Effector memory CD8-positive, alpha-beta T cell (primary cell): ENCODE measurements around the gene UBE4A.
"Not testable (repeated sequence)": the region's sequence is repeated elsewhere in the genome, so short reads cannot be mapped to it uniquely, and the experiment has no call there.

Experiments used
- ATAC-seq: fragments of 150-1000 bp; cut with Tn5 transposase; replicated peaks from 2 replicates; pipeline ENCODE4 v1.10.0; 2021; ENCODE audit warnings: mild to moderate bottlenecking, moderate library complexity
- DNase-seq, 3 experiments: peaks; one replicate each; pipeline ENCODE4 v3.0.0; 2021
- H3K27ac Mint-ChIP-seq, 2 donors: one replicate each; pipeline ENCODE4 v1.8.0; 2022; ENCODE audit warnings: mild to moderate bottlenecking in 2 of 2, mixed read lengths in 2 of 2, moderate library complexity in 2 of 2
- H3K27me3 Mint-ChIP-seq, 2 donors: one replicate each; pipeline ENCODE4 v1.8.0; 2022; ENCODE audit warnings: mixed read lengths in 2 of 2
- H3K36me3 Mint-ChIP-seq: one replicate; pipeline ENCODE4 v1.8.0; 2022; ENCODE audit warnings: mild to moderate bottlenecking, moderate library complexity, mixed read lengths; ENCODE audit not compliant: insufficient read depth
- H3K4me1 Mint-ChIP-seq, 2 donors: one replicate each; pipeline ENCODE4 v1.8.0; 2022; ENCODE audit warnings: low read depth in 2 of 2, mixed read lengths in 2 of 2
- H3K4me3 Mint-ChIP-seq, 2 donors: one replicate each; pipeline ENCODE4 v1.8.0; 2022; ENCODE audit warnings: mild to moderate bottlenecking in 2 of 2, mixed read lengths in 2 of 2, moderate library complexity in 2 of 2
- H3K9me3 Mint-ChIP-seq, 2 donors: one replicate each; pipeline ENCODE4 v1.8.0; 2022; ENCODE audit warnings: mixed read lengths in 2 of 2

UBE4A gene

GRCh38 chr11:118383657-118384056 is 24.3 kb downstream of the UBE4A start:
- H3K27ac Mint-ChIP-seq, result no peak overlapping the region
- ATAC-seq, result no peak

GRCh38 chr11:118396097-118396501 is 36.7 kb downstream of the UBE4A start:
- Mint-ChIP-seq H3K4me3 (peak overlapping the region; percentile 51 to 62), H3K9me3 (no peaks in the 10 kb centered on the region), H3K27ac (peak overlapping the region; percentile 97 to 99), H3K27me3 (no peaks in the 10 kb centered on the region), H3K4me1 (peaks cover 23 to 32% of the 10 kb centered on the region in 2 donors), H3K36me3 (peaks cover 75% of the 10 kb centered on the region)
- peak in 1 of 3 experiments; percentile 17 for DNase-seq
- peak; percentile 11 for ATAC-seq

More at GRCh38 chr11:118383657-118384056, 24.3 kb downstream of the UBE4A start:
- H3K4me1 Mint-ChIP-seq, result no peaks in the 10 kb centered on the region
- H3K36me3 Mint-ChIP-seq, result peaks cover 89% of the 10 kb centered on the region
- no peak overlapping the region for H3K4me3 Mint-ChIP-seq
- DNase-seq, result no peak
- H3K9me3 Mint-ChIP-seq, result no peaks in the 10 kb centered on the region
- H3K27me3 Mint-ChIP-seq, result no peaks in the 10 kb centered on the region

- H3K4me1 Mint-ChIP-seq, result peaks cover 30 to 44% of the 10 kb centered on the region in 2 donors
- H3K27me3 Mint-ChIP-seq, result no peaks in the 10 kb centered on the region
- H3K36me3 Mint-ChIP-seq, result peaks cover 70% of the 10 kb centered on the region
Observed at GRCh38 chr11:118397448-118397847, 38.0 kb downstream of the UBE4A start.

DNA sequence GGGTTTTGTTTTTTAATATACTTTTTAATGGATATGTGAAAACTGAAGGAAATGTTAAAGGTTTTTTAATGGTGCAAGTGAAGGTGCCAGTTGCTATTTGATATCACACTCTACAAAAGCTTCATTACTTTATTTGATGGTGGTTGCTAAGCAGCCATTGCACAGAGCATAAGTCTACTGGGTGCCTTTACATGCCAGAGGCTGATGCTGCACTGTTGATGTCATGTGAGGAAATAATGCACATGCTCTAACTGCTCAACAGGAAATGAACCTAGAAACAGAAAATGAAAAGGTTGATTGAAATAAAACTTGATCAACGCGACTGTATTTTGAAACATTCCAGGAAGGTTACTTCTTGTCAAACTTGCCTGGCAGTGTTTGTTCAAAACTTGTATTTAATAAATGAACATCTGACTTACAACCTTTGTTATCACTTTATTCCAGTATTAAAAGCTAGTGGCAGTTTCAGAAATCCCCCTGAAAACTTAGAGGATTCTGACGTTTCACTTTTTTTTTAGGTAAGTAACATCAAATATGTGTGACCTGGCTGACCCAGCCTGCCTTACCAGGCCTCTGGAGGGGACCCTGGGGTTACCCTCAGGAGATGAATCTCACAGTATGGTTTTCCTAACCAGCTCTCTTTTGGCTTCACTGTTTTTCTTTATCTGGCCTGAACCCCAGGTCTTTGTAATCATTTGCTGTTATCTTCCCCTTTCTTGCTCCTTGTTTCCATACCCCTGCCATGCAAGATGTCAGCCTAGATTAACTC is 39.6 kb downstream of the UBE4A start:
- H3K27ac Mint-ChIP-seq, result peak overlapping the region; percentile 97 to 99
- H3K36me3 Mint-ChIP-seq, result peaks cover 72% of the 10 kb centered on the region

More at GRCh38 chr11:118397448-118397847, 38.0 kb downstream of the UBE4A start:
- Mint-ChIP-seq H3K4me3 (no peak overlapping the region), H3K9me3 (no peaks in the 10 kb centered on the region), H3K27ac (peak overlapping the region; percentile 97 to 99)
- ATAC-seq, result no peak
- DNase-seq, result no peak

GRCh38 chr11:118401151-118401879 is 41.9 kb downstream of the UBE4A start, which contains the start of gene ATP5MG:
Gene ATP5MG (plus strand): TSS chr11:118401606. CDS start chr11:118401666, 60 bp downstream.
- ATAC-seq (peak; percentile 60), DNase-seq (peak; percentile 87 to 93 (median 91))
- peaks cover 43 to 65% of the 10 kb centered on the region in 2 donors for H3K4me1 Mint-ChIP-seq
- H3K4me3 Mint-ChIP-seq, result peak within 1 kb of the TSS; percentile 95 to 98
- H3K27ac Mint-ChIP-seq, result peak within 1 kb of the TSS; percentile 97 to 99
- H3K27me3 Mint-ChIP-seq, result no peaks in the 10 kb centered on the region
- H3K36me3 Mint-ChIP-seq, result peaks cover 56% of the 10 kb centered on the region
- no peaks in the 10 kb centered on the region for H3K9me3 Mint-ChIP-seq

More for the DNA sequence above, 39.6 kb downstream of the UBE4A start:
- ATAC-seq (peak; percentile 82), DNase-seq (peak; percentile 42 to 51 (median 50))
- peak overlapping the region; percentile 95 to 98 for H3K4me3 Mint-ChIP-seq
- H3K4me1 Mint-ChIP-seq, result peaks cover 37 to 52% of the 10 kb centered on the region in 2 donors
- no peaks in the 10 kb centered on the region for H3K9me3 Mint-ChIP-seq
- no peaks in the 10 kb centered on the region for H3K27me3 Mint-ChIP-seq

DNA sequence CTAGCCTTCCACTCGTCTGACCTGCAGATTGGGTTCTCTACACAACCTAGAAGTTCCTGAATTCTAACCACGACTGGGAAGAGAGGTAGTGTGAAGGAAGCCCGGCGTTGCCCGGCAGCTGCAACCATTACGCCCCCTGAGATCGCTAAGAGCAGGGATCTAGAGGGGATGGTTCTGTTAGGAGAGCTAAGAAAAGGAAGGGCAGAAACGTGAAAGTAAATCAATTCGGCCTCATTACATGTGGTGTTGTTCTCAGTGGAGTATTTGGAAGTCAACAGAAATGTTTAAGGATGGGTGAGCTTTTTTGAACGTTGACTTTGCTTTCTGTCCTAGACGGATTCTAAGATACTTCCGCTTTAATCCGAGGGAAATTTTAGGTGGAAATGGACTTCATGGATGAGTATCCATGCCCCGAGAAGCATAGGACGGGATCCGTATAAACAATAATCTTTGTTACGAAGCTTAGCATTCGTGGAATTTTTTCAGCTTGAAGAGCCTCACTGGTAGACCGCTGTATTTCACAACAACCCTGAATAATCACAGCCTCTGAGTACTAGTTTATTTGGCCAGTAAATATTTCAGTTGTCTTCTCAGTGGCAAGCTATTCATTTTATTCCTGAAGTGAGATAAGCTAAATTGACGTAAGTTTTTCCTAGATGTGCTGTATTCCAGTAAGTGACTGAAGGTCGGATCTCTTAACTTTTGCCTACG is 42.6 kb downstream of the UBE4A start:
- Mint-ChIP-seq H3K4me3 (peak overlapping the region; percentile 95 to 98), H3K36me3 (peaks cover 56% of the 10 kb centered on the region), H3K27ac (peak overlapping the region; percentile 97 to 99), H3K9me3 (no peaks in the 10 kb centered on the region), H3K4me1 (peaks cover 43 to 65% of the 10 kb centered on the region in 2 donors), H3K27me3 (no peaks in the 10 kb centered on the region)
- no peak for ATAC-seq
- no peak for DNase-seq

GRCh38 chr11:118402594-118402993 is 43.2 kb downstream of the UBE4A start:
- peak overlapping the region; percentile 95 to 98 for H3K4me3 Mint-ChIP-seq
- H3K27me3 Mint-ChIP-seq, ATAC-seq, H3K9me3 Mint-ChIP-seq, DNase-seq: not testable (repeated sequence)
- peaks cover 43 to 65% of the 10 kb centered on the region in 2 donors for H3K4me1 Mint-ChIP-seq
- H3K36me3 Mint-ChIP-seq, result peaks cover 57% of the 10 kb centered on the region
- H3K27ac Mint-ChIP-seq, result peak overlapping the region; percentile 97 to 99

GRCh38 chr11:118406599-118407166 is 47.3 kb downstream of the UBE4A start:
- DNase-seq (no peak), ATAC-seq (no peak)
- Mint-ChIP-seq H3K36me3 (peaks cover 67% of the 10 kb centered on the region), H3K27me3 (no peaks in the 10 kb centered on the region), H3K4me1 (peaks cover 26 to 64% of the 10 kb centered on the region in 2 donors), H3K9me3 (no peaks in the 10 kb centered on the region), H3K4me3 (no peak overlapping the region), H3K27ac (peak overlapping the region in 1 of 2 donors; percentile 44)

DNA sequence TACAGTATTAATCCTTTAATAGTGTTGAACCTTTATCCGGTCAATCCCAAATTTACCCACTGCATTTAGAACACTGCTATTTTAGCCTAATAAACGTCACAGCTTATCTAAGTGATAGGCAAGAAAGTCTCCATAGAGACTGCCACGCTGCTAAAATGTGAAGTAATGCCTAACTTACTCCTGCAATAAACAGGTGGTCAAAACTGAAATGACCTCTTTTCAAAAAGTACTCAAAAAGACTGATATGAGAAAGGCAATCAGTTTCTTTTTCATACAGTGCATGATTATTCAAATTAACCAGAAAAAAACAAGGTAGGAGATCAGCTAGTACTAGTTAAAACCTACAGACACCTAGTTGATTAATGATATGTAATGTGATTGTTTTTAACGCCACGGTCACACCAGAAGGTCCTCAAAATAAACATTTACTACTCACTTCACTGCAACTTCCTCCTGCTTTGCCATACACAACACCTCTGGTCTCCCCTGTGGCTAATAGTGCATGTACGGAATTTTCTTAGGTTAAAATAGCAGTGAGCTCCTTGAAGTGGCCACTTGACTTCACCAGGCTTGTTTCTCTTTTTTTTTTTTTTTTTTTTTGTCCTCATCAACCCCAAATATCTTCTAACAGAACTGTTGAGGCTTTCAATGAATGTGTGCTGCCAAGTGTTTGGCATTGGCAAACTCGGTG is 50.8 kb downstream of the UBE4A start:
- H3K27me3 Mint-ChIP-seq, result no peaks in the 10 kb centered on the region
- DNase-seq (no peak), ATAC-seq (no peak)
- H3K36me3 Mint-ChIP-seq, result peaks cover 61% of the 10 kb centered on the region
- H3K9me3 Mint-ChIP-seq, result no peaks in the 10 kb centered on the region
- peaks cover 7 to 37% of the 10 kb centered on the region in 2 donors for H3K4me1 Mint-ChIP-seq
- no peak overlapping the region for H3K4me3 Mint-ChIP-seq
- peak overlapping the region; percentile 49 to 61 for H3K27ac Mint-ChIP-seq

- H3K4me1 Mint-ChIP-seq, result peaks cover 3 to 24% of the 10 kb centered on the region in 2 donors
- DNase-seq, result no peak
- H3K36me3 Mint-ChIP-seq, result peaks cover 52% of the 10 kb centered on the region
- H3K27ac Mint-ChIP-seq, result no peak overlapping the region
- no peaks in the 10 kb centered on the region for H3K27me3 Mint-ChIP-seq
- ATAC-seq, result no peak
- H3K4me3 Mint-ChIP-seq, result no peak overlapping the region
- H3K9me3 Mint-ChIP-seq, result no peaks in the 10 kb centered on the region
Observed at GRCh38 chr11:118411530-118411929, 52.1 kb downstream of the UBE4A start.

DNA sequence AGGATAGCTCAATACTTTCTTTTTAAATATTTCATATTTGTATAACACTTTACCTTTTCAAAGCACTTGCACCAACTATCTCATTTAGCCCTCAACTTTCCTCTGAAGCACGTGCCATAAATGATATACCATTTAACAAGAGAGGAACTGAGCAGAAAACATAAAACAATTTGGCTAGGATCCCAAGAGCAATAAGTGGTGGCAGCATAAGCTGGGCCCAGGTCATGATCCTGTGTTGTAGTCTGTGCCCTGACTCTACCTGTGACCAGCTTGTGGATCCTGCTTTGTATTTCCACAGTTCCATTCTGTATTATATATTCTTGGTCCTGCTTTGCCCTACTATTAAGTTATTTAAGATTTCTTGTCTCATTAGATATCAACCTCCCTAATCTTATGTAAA is 53.5 kb downstream of the UBE4A start:
- no peak overlapping the region for H3K4me3 Mint-ChIP-seq
- no peaks in the 10 kb centered on the region for H3K9me3 Mint-ChIP-seq
- no peak for DNase-seq
- no peak overlapping the region for H3K27ac Mint-ChIP-seq
- no peaks in the 10 kb centered on the region for H3K27me3 Mint-ChIP-seq
- peaks cover 2 to 20% of the 10 kb centered on the region in 2 donors for H3K4me1 Mint-ChIP-seq
- peaks cover 38% of the 10 kb centered on the region for H3K36me3 Mint-ChIP-seq
- ATAC-seq, result no peak

DNA sequence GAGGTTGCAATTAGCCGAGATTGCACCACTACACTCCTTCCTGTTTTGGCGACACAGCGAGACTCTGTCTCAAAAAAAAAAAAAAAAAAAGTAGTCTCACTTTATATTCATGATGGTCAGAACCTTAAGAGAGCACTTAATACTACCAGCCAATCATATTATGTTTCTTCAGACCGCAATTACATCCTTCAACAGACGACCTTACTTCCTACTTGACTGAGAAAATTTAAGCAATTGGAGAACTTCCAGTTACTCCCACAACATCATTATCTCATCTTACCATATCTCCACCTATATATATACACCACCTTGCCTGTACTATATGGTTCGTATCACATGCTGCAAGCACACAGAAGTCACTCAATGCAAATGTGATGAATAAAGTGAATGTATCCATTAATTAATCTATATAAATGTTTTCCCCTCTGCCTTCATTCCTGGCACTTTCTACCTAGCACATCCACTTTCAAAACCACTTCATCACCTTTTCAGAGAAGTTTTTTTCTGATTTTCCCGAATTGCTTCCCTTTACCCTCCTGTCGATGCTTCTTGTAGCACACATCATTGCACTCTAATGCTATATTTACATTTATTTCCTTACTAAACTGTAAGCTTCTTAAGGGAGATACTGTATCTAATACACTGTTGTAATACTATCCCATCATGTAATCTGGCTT is 55.8 kb downstream of the UBE4A start:
- peaks cover 18% of the 10 kb centered on the region for H3K36me3 Mint-ChIP-seq
- H3K27me3 Mint-ChIP-seq, result no peaks in the 10 kb centered on the region
- ATAC-seq (no peak), DNase-seq (no peak)
- H3K9me3 Mint-ChIP-seq, result no peaks in the 10 kb centered on the region
- H3K27ac Mint-ChIP-seq, result no peak overlapping the region
- H3K4me3 Mint-ChIP-seq, result no peak overlapping the region
- H3K4me1 Mint-ChIP-seq, result peaks cover 0 to 5% of the 10 kb centered on the region in 2 donors
